Measurements from ENCODE around the gene ZDHHC21.

ZDHHC21 gene

GRCh38 chr9:14722391-14723035, 29.3 kb upstream of the ZDHHC21 start, which contains the start of gene CER1:
Gene CER1 (minus strand): TSS chr9:14722733. CDS start chr9:14722672, 61 bp downstream.
- TF ChIP-seq EZH2 (IDR thresholded peaks at IDR 0.05; ENCODE audit: borderline replicate concordance, low read length) (no peak), CTCF (IDR thresholded peaks at IDR 0.05; ENCODE audit: low read length) (no peak)
- H3K27ac ChIP-seq (ENCODE audit: low read depth, low read length, poor library complexity, severe bottlenecking) = no peak within 1 kb of the TSS

GRCh38 chr9:14719231-14719923, 26.1 kb upstream of the ZDHHC21 start:
- Histone ChIP-seq H3F3A (ENCODE audit: insufficient read depth, low read length) (no peaks in the 10 kb centered on the region), H3K9me3 (ENCODE audit: low read length) (no peaks in the 10 kb centered on the region), H3K4me2 (ENCODE audit: low read length) (no peak overlapping the region), H3K27me3 (ENCODE audit: insufficient read depth, low read length) (no peaks in the 10 kb centered on the region), H2AFZ (ENCODE audit: low read length) (no peak overlapping the region), H3K4me1 (ENCODE audit: insufficient read depth, low read length, severe bottlenecking) (no peaks in the 10 kb centered on the region), H4K20me1 (ENCODE audit: insufficient read depth, low read length) (no peaks in the 10 kb centered on the region), H3K9ac (ENCODE audit: low read length) (no peak overlapping the region), H3K79me2 (ENCODE audit: insufficient read depth, low read length) (no peaks in the 10 kb centered on the region), H3K4me3 (ENCODE audit: low read depth, low read length, poor library complexity, severe bottlenecking) (no peak overlapping the region), H3K27ac (ENCODE audit: low read depth, low read length, poor library complexity, severe bottlenecking) (no peak overlapping the region), H3K36me3 (ENCODE audit: insufficient read depth, low read length) (no peaks in the 10 kb centered on the region), H3K9me2 (ENCODE audit: low read depth, low read length) (no peaks in the 10 kb centered on the region)
- TF ChIP-seq EZH2 (IDR thresholded peaks at IDR 0.05; ENCODE audit: borderline replicate concordance, low read length) (no peak), CTCF (IDR thresholded peaks at IDR 0.05; ENCODE audit: low read length) (no peak)

More at GRCh38 chr9:14722391-14723035, 29.3 kb upstream of the ZDHHC21 start, which contains the start of gene CER1:
- Histone ChIP-seq H3F3A (ENCODE audit: insufficient read depth, low read length) (no peaks in the 10 kb centered on the region), H3K4me1 (ENCODE audit: insufficient read depth, low read length, severe bottlenecking) (no peaks in the 10 kb centered on the region), H3K9ac (ENCODE audit: low read length) (no peak within 1 kb of the TSS), H3K4me2 (ENCODE audit: low read length) (no peak within 1 kb of the TSS), H4K20me1 (ENCODE audit: insufficient read depth, low read length) (no peaks in the 10 kb centered on the region), H3K9me3 (ENCODE audit: low read length) (no peaks in the 10 kb centered on the region), H2AFZ (ENCODE audit: low read length) (no peak within 1 kb of the TSS), H3K79me2 (ENCODE audit: insufficient read depth, low read length) (no peaks in the 10 kb centered on the region), H3K4me3 (ENCODE audit: low read depth, low read length, poor library complexity, severe bottlenecking) (no peak within 1 kb of the TSS), H3K9me2 (ENCODE audit: low read depth, low read length) (no peaks in the 10 kb centered on the region), H3K27me3 (ENCODE audit: insufficient read depth, low read length) (no peaks in the 10 kb centered on the region), H3K36me3 (ENCODE audit: insufficient read depth, low read length) (no peaks in the 10 kb centered on the region)

- H4K20me1 ChIP-seq (ENCODE audit: insufficient read depth, low read length) = no peaks in the 10 kb centered on the region
These were observed 21.9 kb upstream of the ZDHHC21 start for GRCh38 chr9:14715102-14715501.

More at GRCh38 chr9:14715102-14715501, 21.9 kb upstream of the ZDHHC21 start:
- Histone ChIP-seq H3K9me3 (ENCODE audit: low read length) (no peaks in the 10 kb centered on the region), H3K4me2 (ENCODE audit: low read length) (no peak overlapping the region), H3K27ac (ENCODE audit: low read depth, low read length, poor library complexity, severe bottlenecking) (no peak overlapping the region), H3K9me2 (ENCODE audit: low read depth, low read length) (no peaks in the 10 kb centered on the region), H3K36me3 (ENCODE audit: insufficient read depth, low read length) (no peaks in the 10 kb centered on the region), H3K9ac (ENCODE audit: low read length) (no peak overlapping the region), H3K79me2 (ENCODE audit: insufficient read depth, low read length) (no peaks in the 10 kb centered on the region), H3K4me1 (ENCODE audit: insufficient read depth, low read length, severe bottlenecking) (no peaks in the 10 kb centered on the region), H3K27me3 (ENCODE audit: insufficient read depth, low read length) (no peaks in the 10 kb centered on the region), H3F3A (ENCODE audit: insufficient read depth, low read length) (no peaks in the 10 kb centered on the region), H2AFZ (ENCODE audit: low read length) (no peak overlapping the region), H3K4me3 (ENCODE audit: low read depth, low read length, poor library complexity, severe bottlenecking) (no peak overlapping the region)
- TF ChIP-seq CTCF (IDR thresholded peaks at IDR 0.05; ENCODE audit: low read length) (no peak), EZH2 (IDR thresholded peaks at IDR 0.05; ENCODE audit: borderline replicate concordance, low read length) (no peak)
